ENCODE results near the gene RADIL.
"Not testable (repeated sequence)": the region's sequence is repeated elsewhere in the genome, so short reads cannot be mapped to it uniquely, and the experiment has no call there.

Gene RADIL

GRCh38 chr7:4797858-4798705 lies 85.4 kb downstream of the RADIL start:
- H3K4me3 Mint-ChIP-seq, result no peak overlapping the region
- no peaks in the 10 kb centered on the region for H3K9me3 Mint-ChIP-seq
- peaks cover 3% of the 10 kb centered on the region for H3K36me3 Mint-ChIP-seq (ENCODE audit: low read depth)
- H3K4me1 Mint-ChIP-seq (ENCODE audit: low read depth), result peaks cover 2% of the 10 kb centered on the region
- H3K27ac Mint-ChIP-seq, result no peak overlapping the region
- DNase-seq (ENCODE audit: low spot score), result peak; percentile 49
- H3K27me3 Mint-ChIP-seq (ENCODE audit: low read depth), result no peaks in the 10 kb centered on the region

GRCh38 chr7:4796453-4796852 lies 87.1 kb downstream of the RADIL start:
- Mint-ChIP-seq H3K27ac (no peak overlapping the region), H3K27me3 (ENCODE audit: low read depth) (no peaks in the 10 kb centered on the region), H3K4me1 (ENCODE audit: low read depth) (peaks cover 2% of the 10 kb centered on the region), H3K36me3 (ENCODE audit: low read depth) (peaks cover 7% of the 10 kb centered on the region), H3K4me3 (no peak overlapping the region), H3K9me3 (no peaks in the 10 kb centered on the region)
- no peak for DNase-seq (ENCODE audit: low spot score)

- H3K27ac Mint-ChIP-seq, result no peak overlapping the region
- no peak overlapping the region for H3K4me3 Mint-ChIP-seq
- no peak for DNase-seq (ENCODE audit: low spot score)
These were observed 88.7 kb downstream of the RADIL start for GRCh38 chr7:4794591-4795350.

GRCh38 chr7:4794171-4794570 lies 89.3 kb downstream of the RADIL start:
- H3K4me1 Mint-ChIP-seq (ENCODE audit: low read depth); H3K9me3 Mint-ChIP-seq; H3K27ac Mint-ChIP-seq; H3K27me3 Mint-ChIP-seq (ENCODE audit: low read depth); H3K4me3 Mint-ChIP-seq; DNase-seq (ENCODE audit: low spot score): not testable (repeated sequence)
- H3K36me3 Mint-ChIP-seq (ENCODE audit: low read depth), result peaks cover 11% of the 10 kb centered on the region

More at GRCh38 chr7:4794591-4795350, 88.7 kb downstream of the RADIL start:
- Mint-ChIP-seq H3K4me1 (ENCODE audit: low read depth) (peaks cover 2% of the 10 kb centered on the region), H3K9me3 (no peaks in the 10 kb centered on the region), H3K36me3 (ENCODE audit: low read depth) (peaks cover 10% of the 10 kb centered on the region), H3K27me3 (ENCODE audit: low read depth) (no peaks in the 10 kb centered on the region)

- DNase-seq (ENCODE audit: low spot score); H3K27ac Mint-ChIP-seq; H3K4me3 Mint-ChIP-seq; H3K9me3 Mint-ChIP-seq; H3K4me1 Mint-ChIP-seq (ENCODE audit: low read depth); H3K27me3 Mint-ChIP-seq (ENCODE audit: low read depth): not testable (repeated sequence)
- peaks cover 14% of the 10 kb centered on the region for H3K36me3 Mint-ChIP-seq (ENCODE audit: low read depth)
These were observed 90.0 kb downstream of the RADIL start for GRCh38 chr7:4793385-4793993.

- H3K27me3 Mint-ChIP-seq (ENCODE audit: low read depth), result no peaks in the 10 kb centered on the region
- no peak overlapping the region for H3K27ac Mint-ChIP-seq
- H3K36me3 Mint-ChIP-seq (ENCODE audit: low read depth), result peaks cover 16% of the 10 kb centered on the region
- no peak overlapping the region for H3K4me3 Mint-ChIP-seq
- H3K9me3 Mint-ChIP-seq, result no peaks in the 10 kb centered on the region
- peaks cover 2% of the 10 kb centered on the region for H3K4me1 Mint-ChIP-seq (ENCODE audit: low read depth)
- no peak for DNase-seq (ENCODE audit: low spot score)
These were observed 90.9 kb downstream of the RADIL start for GRCh38 chr7:4792537-4793126.

GRCh38 chr7:4791738-4792536 lies 91.6 kb downstream of the RADIL start:
- Mint-ChIP-seq H3K4me3 (no peak overlapping the region), H3K27ac (no peak overlapping the region), H3K36me3 (ENCODE audit: low read depth) (peaks cover 16% of the 10 kb centered on the region), H3K4me1 (ENCODE audit: low read depth) (peaks cover 2% of the 10 kb centered on the region), H3K9me3 (no peaks in the 10 kb centered on the region), H3K27me3 (ENCODE audit: low read depth) (no peaks in the 10 kb centered on the region)
- peak; percentile 69 for DNase-seq (ENCODE audit: low spot score)

- Mint-ChIP-seq H3K36me3 (ENCODE audit: low read depth) (peaks cover 16% of the 10 kb centered on the region), H3K27ac (no peak overlapping the region), H3K27me3 (ENCODE audit: low read depth) (no peaks in the 10 kb centered on the region), H3K4me3 (no peak overlapping the region), H3K4me1 (ENCODE audit: low read depth) (peaks cover 2% of the 10 kb centered on the region), H3K9me3 (no peaks in the 10 kb centered on the region)
- no peak for DNase-seq (ENCODE audit: low spot score)
These were observed 92.3 kb downstream of the RADIL start for GRCh38 chr7:4791101-4791737.

GRCh38 chr7:4790516-4790991 lies 93.0 kb downstream of the RADIL start:
- Mint-ChIP-seq H3K27ac (no peak overlapping the region), H3K27me3 (ENCODE audit: low read depth) (no peaks in the 10 kb centered on the region), H3K4me1 (ENCODE audit: low read depth) (peaks cover 2% of the 10 kb centered on the region), H3K4me3 (no peak overlapping the region), H3K36me3 (ENCODE audit: low read depth) (peaks cover 18% of the 10 kb centered on the region), H3K9me3 (no peaks in the 10 kb centered on the region)
- DNase-seq (ENCODE audit: low spot score), result no peak

- H3K27me3 Mint-ChIP-seq (ENCODE audit: low read depth), result no peaks in the 10 kb centered on the region
- H3K27ac Mint-ChIP-seq, result no peak overlapping the region
- H3K4me3 Mint-ChIP-seq, result no peak overlapping the region
- no peak for DNase-seq (ENCODE audit: low spot score)
- H3K36me3 Mint-ChIP-seq (ENCODE audit: low read depth), result peaks cover 18% of the 10 kb centered on the region
- H3K9me3 Mint-ChIP-seq, result no peaks in the 10 kb centered on the region
- peaks cover 2% of the 10 kb centered on the region for H3K4me1 Mint-ChIP-seq (ENCODE audit: low read depth)
These were observed 93.4 kb downstream of the RADIL start for GRCh38 chr7:4790078-4790465.

GRCh38 chr7:4789194-4790077 lies 94.1 kb downstream of the RADIL start:
- Mint-ChIP-seq H3K9me3 (no peaks in the 10 kb centered on the region), H3K27me3 (ENCODE audit: low read depth) (no peaks in the 10 kb centered on the region), H3K36me3 (ENCODE audit: low read depth) (peaks cover 16% of the 10 kb centered on the region), H3K4me1 (ENCODE audit: low read depth) (peaks cover 2% of the 10 kb centered on the region), H3K27ac (no peak overlapping the region), H3K4me3 (no peak overlapping the region)
- no peak for DNase-seq (ENCODE audit: low spot score)

- H3K9me3 Mint-ChIP-seq, result no peaks in the 10 kb centered on the region
- no peak for DNase-seq (ENCODE audit: low spot score)
- H3K4me3 Mint-ChIP-seq, result no peak overlapping the region
- H3K4me1 Mint-ChIP-seq (ENCODE audit: low read depth), result no peaks in the 10 kb centered on the region
- peaks cover 15% of the 10 kb centered on the region for H3K36me3 Mint-ChIP-seq (ENCODE audit: low read depth)
- H3K27ac Mint-ChIP-seq, result no peak overlapping the region
- no peaks in the 10 kb centered on the region for H3K27me3 Mint-ChIP-seq (ENCODE audit: low read depth)
These were observed 94.8 kb downstream of the RADIL start for GRCh38 chr7:4788627-4789189.
